Fibroblast of lung (primary cell): ENCODE measurements around the gene HTRA2.

Experiments
- CTCF ChIP-seq, 2 donors: IDR thresholded peaks in 1 of 2; conservative IDR thresholded peaks in 1 of 2; 1 replicate in 1 of 2; 2 replicates in 1 of 2; pipeline ENCODE4 v1.5.1; 2011 to 2012; ENCODE audit warnings: low read length in 2 of 2, control low read depth in 1 of 2, inconsistent platforms in 1 of 2, low read depth in 1 of 2, mild to moderate bottlenecking in 1 of 2
- EZH2 ChIP-seq: IDR thresholded peaks from 2 replicates; pipeline ENCODE4 v1.5.1; 2012; ENCODE audit warnings: low read length, control low read depth, mild to moderate bottlenecking; ENCODE audit errors: missing control alignments

- TF ChIP-seq CTCF (conservative IDR thresholded peaks at IDR 0.05 in 1 of 2, IDR thresholded peaks at IDR 0.05 in 1 of 2; ENCODE audit: low read depth in 1 of 2, low read length in 2 of 2) (no peak), EZH2 (no peak)
Measured at GRCh38 chr2:74528600-74529356, 955 bp upstream of the HTRA2 start.
